Measurements from ENCODE around the gene DISP2.

- TF ChIP-seq CTCF (IDR thresholded peaks at IDR 0.05) (no peak), POLR2A (IDR thresholded peaks at IDR 0.05) (no peak)
These were observed 56.8 kb downstream of the DISP2 start for GRCh38 chr15:40414816-40415215.
